D721Med (cell line): ENCODE data around the gene ZMIZ1.

Experiments
- DNase-seq: peaks from one replicate; pipeline ENCODE4 v3.0.0; 2011; ENCODE audit warnings: low spot score; ENCODE audit not compliant: insufficient read length
- FAIRE-seq: peaks from 2 replicates; lab custom pipeline; 2011; peaks lifted over from hg19 to GRCh38; lab: Jason Lieb, UNC
- TF ChIP-seq, protein P1 (sequence below): IDR thresholded peaks from 2 replicates; pipeline ENCODE4 v1.5.1; 2012; ENCODE audit warnings: mild to moderate bottlenecking, control low read depth; ENCODE audit not compliant: insufficient read depth; ENCODE audit errors: missing control alignments

Gene ZMIZ1

DNA sequence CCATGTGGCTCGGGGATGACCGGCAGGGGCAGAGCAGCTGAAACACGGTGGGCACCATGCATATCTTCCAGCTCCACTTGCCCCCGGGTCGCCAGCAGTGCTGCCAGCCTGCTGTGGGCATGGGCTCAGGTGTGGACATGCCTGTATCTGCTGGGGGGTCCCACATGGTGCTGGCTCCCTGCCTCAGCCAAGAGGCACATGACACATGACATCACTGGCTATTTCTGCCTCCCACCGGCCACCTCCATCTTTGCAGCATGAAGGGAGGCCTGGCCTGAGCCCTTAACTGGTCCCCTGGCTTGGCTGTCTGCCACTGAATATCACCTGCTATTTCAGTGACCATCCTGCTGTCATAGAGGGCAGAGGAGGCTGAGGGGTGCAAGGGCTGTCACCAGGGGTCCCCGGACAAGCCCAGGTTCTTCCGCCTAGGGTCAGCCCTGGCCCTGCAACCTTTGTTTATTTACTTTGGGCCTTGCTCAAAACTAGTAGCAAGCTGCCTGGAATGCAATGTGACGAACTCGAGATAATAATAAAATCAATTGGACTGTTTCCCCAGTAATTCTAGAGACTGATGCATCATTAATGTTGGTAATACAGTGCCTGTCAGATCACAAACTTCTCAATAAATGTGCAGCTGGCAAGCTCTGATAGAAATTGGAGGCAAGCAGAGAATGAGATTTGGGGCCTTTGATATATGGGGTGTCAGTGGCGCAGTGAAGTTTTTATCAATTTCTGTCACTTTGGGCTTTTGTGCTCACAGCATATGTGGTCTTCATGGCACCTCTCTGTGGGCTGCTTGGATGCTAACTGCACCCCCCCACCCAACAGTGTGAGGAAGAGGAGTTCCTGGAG, 28.5 kb downstream of the ZMIZ1 start:
- DNase-seq (no peak), FAIRE-seq (no peak)
- TF ChIP-seq, protein P1, sequence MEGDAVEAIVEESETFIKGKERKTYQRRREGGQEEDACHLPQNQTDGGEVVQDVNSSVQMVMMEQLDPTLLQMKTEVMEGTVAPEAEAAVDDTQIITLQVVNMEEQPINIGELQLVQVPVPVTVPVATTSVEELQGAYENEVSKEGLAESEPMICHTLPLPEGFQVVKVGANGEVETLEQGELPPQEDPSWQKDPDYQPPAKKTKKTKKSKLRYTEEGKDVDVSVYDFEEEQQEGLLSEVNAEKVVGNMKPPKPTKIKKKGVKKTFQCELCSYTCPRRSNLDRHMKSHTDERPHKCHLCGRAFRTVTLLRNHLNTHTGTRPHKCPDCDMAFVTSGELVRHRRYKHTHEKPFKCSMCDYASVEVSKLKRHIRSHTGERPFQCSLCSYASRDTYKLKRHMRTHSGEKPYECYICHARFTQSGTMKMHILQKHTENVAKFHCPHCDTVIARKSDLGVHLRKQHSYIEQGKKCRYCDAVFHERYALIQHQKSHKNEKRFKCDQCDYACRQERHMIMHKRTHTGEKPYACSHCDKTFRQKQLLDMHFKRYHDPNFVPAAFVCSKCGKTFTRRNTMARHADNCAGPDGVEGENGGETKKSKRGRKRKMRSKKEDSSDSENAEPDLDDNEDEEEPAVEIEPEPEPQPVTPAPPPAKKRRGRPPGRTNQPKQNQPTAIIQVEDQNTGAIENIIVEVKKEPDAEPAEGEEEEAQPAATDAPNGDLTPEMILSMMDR: no peak

DNA sequence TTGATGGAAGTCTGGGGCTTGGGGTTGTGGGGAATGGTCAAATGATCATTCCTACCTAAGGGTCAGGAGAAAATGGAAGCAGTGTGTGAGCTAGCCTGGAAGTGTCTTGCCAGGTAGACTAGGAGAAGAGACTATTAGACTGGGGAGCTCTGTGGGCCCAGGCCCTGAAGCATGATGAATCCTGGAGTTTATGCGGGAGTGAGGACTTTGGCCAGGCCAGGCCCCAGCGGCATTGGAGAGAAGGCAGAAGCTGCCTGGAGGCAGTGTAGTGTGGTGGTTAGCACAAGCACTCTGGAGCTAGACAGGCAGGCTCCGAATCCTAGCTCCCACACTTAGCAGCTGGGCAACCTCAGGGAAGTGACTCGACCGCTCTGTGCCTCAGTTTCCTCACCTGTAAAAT, 29.3 kb downstream of the ZMIZ1 start:
- TF ChIP-seq, protein P1: no peak
- no peak for FAIRE-seq
- DNase-seq: no peak

DNA sequence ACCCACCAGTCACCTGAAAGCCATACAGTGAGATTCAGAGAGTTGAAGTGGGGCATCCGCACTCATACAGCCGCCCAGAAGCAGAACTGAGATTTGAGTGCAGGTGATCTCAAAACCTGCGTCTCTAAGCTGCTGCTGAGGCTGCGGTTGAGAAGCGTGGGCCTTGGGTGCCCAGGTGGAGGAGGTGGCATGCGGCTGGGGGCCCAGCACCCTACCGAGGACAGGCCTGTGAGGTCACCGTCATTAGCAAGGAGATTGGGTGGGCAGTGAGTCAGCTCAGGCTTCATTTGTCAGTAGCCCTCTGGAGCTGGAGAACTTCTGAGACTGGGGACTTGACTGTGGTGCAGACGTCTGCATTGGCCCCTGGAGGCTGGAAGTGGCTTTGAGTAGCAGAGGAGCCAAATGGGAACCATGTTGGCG, 29.8 kb downstream of the ZMIZ1 start:
- no peak for DNase-seq
- TF ChIP-seq, protein P1: no peak
- no peak for FAIRE-seq

DNA sequence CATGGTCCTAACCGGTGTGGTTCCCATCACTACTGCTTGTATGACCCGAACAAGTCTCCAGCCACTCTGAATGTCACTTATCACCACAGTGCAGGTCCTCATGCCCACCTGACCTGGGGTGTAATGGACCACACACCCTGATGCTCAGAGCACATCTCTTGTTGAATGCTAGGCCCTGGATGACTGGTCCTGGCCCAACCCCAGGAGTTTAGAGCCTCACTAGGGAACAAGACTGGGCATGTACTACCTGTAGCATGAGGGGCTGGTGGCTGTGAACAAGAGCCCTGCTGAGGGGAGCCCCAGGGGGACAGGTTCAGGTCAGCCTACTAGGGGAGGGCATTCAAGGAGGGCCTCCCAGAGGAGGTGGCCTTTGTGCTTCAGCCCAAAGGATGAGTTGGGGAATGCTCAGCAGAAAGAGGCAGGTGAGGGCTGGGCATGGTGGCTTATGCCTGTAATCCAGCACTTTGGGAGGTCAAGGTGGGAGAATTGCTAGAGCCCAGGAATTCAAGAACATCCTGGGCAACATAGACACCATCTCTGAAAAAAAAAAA, 31.2 kb downstream of the ZMIZ1 start:
- DNase-seq: no peak
- TF ChIP-seq, protein P1: no peak
- no peak for FAIRE-seq

DNA sequence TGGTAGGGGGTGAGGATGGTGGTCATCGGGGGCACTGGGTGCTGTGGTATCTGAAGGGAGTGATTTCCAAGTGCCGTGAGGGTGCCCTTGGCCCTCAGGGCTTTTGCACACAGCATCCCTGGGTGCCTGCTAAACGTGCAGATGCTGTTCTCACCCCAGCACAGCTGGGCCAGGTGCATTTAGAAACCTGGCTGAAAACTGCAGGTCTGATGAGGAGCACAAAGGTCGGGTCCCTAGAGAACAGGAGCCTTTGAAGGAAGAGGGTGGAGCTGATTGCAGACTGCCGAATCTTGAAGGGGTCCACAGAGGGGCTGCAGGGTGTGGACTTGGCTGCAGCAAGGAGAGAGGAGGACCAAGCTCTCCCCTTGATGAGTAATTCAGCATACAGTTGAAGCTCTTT, 32.0 kb downstream of the ZMIZ1 start:
- TF ChIP-seq, protein P1: no peak
- no peak for FAIRE-seq

DNA sequence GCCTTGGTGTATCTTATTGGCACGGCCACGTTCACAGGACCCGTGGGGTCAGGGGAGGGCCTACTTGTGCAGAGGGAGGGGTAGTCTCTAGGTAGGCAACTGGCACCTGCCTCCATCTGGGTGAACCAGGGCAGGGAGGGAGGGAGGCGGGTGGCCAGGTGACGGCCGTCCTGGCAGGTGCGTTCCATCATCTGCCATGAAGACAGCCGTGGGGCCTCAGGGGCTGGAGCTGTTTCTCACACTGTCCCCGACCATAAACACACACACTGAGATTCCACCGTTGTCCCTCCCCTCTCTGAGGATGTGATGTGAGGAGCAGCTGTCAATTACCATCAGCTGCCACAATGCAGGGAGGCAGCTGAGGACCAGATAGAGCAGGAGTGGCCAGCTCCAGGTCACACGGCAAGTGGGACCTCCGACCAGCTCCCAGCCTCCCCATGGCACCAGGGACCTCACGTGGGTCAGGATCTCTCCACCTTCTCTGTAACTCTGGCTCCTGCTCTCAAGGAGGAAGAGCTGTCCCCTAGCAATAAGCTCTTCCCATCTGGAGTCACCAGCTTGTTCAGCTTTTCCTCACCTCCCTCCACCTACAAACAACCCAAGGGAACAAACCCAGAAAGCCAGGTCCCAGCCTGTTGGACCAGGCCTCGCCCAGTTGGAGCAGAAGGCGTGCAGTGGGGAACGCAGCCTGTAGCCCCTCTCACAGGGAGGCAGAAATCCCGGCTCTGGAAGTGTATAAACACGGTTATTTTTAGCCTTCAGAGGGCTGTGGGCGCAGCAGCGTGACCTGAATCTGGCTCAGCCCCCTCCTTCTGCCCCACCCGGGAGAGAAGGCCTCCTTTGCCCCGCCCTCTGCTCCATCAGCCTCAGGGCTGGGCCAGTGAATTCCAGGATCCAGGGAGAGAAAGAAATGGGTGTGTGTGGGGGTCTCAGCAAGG, 33.1 kb downstream of the ZMIZ1 start:
- TF ChIP-seq, protein P1: no peak
- DNase-seq: peak; percentile 84
- no peak for FAIRE-seq

More for the DNA sequence above, 32.0 kb downstream of the ZMIZ1 start:
- no peak for DNase-seq
